Measurements from ENCODE around the gene CFAP46.
"Not testable (repeated sequence)": the region's sequence is repeated elsewhere in the genome, so short reads cannot be mapped to it uniquely, and the experiment has no call there.

Gene CFAP46

DNA sequence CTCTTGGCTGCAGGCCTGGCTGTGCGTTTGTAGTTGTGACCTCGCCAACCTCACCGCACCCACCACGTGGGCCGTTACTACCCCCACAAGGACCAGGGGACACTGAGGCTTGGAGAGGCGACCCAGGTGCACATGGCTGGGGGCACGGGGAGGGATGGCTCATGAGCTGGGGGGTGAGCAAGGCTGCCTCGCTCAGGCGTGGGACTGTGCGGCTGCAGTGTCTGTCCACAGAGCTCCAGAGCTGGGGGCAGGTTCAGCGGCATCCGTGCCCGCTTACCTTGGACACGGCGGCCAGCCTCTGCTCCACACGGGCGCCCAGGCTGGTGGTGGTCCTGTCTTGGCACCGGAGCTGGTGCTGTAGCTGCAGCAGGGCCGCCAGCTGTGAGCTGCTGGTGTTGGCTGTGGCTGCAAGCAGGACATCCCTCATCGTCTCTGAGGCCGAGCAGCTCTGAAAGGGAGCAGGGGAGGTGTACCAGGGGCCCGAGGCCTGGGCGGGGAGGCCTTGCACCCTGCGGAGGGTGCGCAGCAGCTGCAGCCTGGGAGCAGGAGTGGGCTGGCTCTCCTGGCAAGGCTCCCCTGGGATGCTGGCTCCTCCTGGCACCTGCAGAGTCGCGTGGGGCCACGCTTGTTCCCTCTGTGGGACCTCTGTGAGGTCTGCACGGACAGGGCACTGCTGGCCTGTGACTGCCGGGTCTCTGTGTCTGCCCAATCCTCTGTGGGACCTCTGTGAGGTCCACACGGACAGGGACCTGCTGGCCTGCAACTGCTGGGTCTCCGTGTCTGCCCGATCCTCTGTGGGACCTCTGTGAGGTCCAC lies 96.4 kb downstream of the CFAP46 start:
- no peak for FAIRE-seq
- no peak for DNase-seq (ENCODE audit: insufficient read length, low spot score)
- TF ChIP-seq, protein P1, sequence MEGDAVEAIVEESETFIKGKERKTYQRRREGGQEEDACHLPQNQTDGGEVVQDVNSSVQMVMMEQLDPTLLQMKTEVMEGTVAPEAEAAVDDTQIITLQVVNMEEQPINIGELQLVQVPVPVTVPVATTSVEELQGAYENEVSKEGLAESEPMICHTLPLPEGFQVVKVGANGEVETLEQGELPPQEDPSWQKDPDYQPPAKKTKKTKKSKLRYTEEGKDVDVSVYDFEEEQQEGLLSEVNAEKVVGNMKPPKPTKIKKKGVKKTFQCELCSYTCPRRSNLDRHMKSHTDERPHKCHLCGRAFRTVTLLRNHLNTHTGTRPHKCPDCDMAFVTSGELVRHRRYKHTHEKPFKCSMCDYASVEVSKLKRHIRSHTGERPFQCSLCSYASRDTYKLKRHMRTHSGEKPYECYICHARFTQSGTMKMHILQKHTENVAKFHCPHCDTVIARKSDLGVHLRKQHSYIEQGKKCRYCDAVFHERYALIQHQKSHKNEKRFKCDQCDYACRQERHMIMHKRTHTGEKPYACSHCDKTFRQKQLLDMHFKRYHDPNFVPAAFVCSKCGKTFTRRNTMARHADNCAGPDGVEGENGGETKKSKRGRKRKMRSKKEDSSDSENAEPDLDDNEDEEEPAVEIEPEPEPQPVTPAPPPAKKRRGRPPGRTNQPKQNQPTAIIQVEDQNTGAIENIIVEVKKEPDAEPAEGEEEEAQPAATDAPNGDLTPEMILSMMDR (IDR thresholded peaks at IDR 0.05; ENCODE audit: insufficient read depth, missing control alignments), result no peak

- TF ChIP-seq, protein P1 (IDR thresholded peaks at IDR 0.05; ENCODE audit: insufficient read depth, missing control alignments), result no peak
- FAIRE-seq, result no peak
- DNase-seq (ENCODE audit: insufficient read length, low spot score), result no peak
Measured at GRCh38 chr10:132845041-132845551, 97.3 kb downstream of the CFAP46 start.

- FAIRE-seq, result no peak
- no peak for DNase-seq (ENCODE audit: insufficient read length, low spot score)
- TF ChIP-seq, protein P1 (IDR thresholded peaks at IDR 0.05; ENCODE audit: insufficient read depth, missing control alignments), result no peak
Measured at GRCh38 chr10:132844069-132844809, 98.1 kb downstream of the CFAP46 start.

DNA sequence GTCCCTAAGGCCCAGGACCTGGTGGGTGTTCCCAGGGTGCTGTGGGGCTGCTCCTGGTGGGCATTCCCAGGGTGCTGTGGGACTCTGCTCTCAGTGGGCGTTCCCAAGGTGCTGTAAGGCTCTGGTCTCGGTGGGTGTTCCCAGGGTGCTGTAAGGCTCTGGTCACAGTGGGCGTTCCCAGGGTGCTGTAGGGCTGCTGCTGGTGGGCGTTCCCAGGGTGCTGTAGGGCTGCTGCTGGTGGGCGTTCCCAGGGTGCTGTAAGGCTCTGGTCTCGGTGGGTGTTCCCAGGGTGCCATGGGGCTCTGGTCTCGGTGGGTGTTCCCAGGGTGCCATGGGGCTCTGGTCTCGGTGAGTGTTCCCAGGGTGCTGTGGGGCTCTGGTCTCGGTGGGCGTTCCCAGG lies 99.1 kb downstream of the CFAP46 start:
- not testable (repeated sequence) for DNase-seq (ENCODE audit: insufficient read length, low spot score); FAIRE-seq

GRCh38 chr10:132842397-132842796 lies 100.0 kb downstream of the CFAP46 start:
- FAIRE-seq (no peak), DNase-seq (ENCODE audit: insufficient read length, low spot score) (no peak)
- TF ChIP-seq, protein P1 (IDR thresholded peaks at IDR 0.05; ENCODE audit: insufficient read depth, missing control alignments), result no peak

- FAIRE-seq (no peak), DNase-seq (ENCODE audit: insufficient read length, low spot score) (no peak)
- TF ChIP-seq, protein P1 (IDR thresholded peaks at IDR 0.05; ENCODE audit: insufficient read depth, missing control alignments), result no peak
Measured at GRCh38 chr10:132841615-132841975, 100.8 kb downstream of the CFAP46 start.

- DNase-seq (ENCODE audit: insufficient read length, low spot score) (no peak), FAIRE-seq (no peak)
- TF ChIP-seq, protein P1 (IDR thresholded peaks at IDR 0.05; ENCODE audit: insufficient read depth, missing control alignments), result no peak
Measured at GRCh38 chr10:132840698-132841614, 101.4 kb downstream of the CFAP46 start.

All from D721Med (cell line).